ENCODE data around the gene SOS1. TPM values are rescaled to one million over a fixed set of nuclear protein-coding genes. Genes with fewer than 3 reads are reported as not detected.

The SOS1 gene
- total and polyA plus RNA-seq, 2 experiments from 2014 or later: 15.3 to 31.6 TPM

GRCh38 chr2:38978908-38979307 is 141.9 kb downstream of the SOS1 start:
- Histone ChIP-seq H3K36me3 (peaks cover 7% of the 10 kb centered on the region), H3K4me3 (no peak overlapping the region), H3K9me3 (ENCODE audit: low read depth) (no peaks in the 10 kb centered on the region), H3K27me3 (no peaks in the 10 kb centered on the region), H3K27ac (no peak overlapping the region), H3K4me1 (ENCODE audit: low read depth) (peaks cover 15% of the 10 kb centered on the region)
- TF ChIP-seq, protein P1, sequence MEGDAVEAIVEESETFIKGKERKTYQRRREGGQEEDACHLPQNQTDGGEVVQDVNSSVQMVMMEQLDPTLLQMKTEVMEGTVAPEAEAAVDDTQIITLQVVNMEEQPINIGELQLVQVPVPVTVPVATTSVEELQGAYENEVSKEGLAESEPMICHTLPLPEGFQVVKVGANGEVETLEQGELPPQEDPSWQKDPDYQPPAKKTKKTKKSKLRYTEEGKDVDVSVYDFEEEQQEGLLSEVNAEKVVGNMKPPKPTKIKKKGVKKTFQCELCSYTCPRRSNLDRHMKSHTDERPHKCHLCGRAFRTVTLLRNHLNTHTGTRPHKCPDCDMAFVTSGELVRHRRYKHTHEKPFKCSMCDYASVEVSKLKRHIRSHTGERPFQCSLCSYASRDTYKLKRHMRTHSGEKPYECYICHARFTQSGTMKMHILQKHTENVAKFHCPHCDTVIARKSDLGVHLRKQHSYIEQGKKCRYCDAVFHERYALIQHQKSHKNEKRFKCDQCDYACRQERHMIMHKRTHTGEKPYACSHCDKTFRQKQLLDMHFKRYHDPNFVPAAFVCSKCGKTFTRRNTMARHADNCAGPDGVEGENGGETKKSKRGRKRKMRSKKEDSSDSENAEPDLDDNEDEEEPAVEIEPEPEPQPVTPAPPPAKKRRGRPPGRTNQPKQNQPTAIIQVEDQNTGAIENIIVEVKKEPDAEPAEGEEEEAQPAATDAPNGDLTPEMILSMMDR (IDR thresholded peaks at IDR 0.05; ENCODE audit: low read depth, low read length): no peak
- DNase-seq (ENCODE audit: low read depth in 1 of 2, low spot score in 1 of 2): no peak

DNA sequence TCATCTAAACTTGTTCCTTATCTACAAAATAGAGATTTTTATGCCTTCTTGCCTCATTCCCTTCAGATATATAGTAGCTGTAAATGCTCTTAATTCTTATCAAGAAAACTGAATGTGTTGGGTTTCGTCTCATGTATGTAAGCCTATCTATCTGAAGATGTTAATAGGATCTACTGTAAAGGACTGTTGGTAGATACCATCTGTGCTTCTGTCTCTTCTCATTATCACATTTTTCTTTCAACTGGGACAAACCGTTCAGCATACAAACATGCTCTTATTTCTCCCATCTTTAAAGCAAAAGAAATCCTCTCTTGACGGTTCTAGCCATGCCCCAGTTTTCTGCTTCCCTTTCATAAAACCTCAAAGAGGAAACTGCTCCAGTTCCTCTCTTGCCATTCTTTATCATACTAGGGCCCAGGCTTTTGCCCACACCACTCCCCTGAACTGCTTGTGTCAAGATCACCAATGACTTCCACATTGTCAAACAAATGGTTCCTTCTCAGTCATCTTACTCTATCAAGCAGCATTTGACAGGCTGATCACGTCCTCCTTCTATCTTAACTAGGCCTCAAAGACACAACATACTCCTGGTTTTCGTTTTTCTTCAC is 142.5 kb downstream of the SOS1 start:
- no peak for DNase-seq (ENCODE audit: low read depth in 1 of 2, low spot score in 1 of 2)
- Histone ChIP-seq H3K4me3 (no peak overlapping the region), H3K36me3 (peaks cover 4% of the 10 kb centered on the region), H3K9me3 (ENCODE audit: low read depth) (no peaks in the 10 kb centered on the region), H3K27me3 (no peaks in the 10 kb centered on the region), H3K4me1 (ENCODE audit: low read depth) (peaks cover 19% of the 10 kb centered on the region), H3K27ac (no peak overlapping the region)
- TF ChIP-seq, protein P1 (IDR thresholded peaks at IDR 0.05; ENCODE audit: low read depth, low read length): no peak

- Histone ChIP-seq H3K36me3 (no peaks in the 10 kb centered on the region), H3K4me1 (ENCODE audit: low read depth) (peaks cover 31% of the 10 kb centered on the region), H3K27ac (no peak overlapping the region), H3K9me3 (ENCODE audit: low read depth) (no peaks in the 10 kb centered on the region), H3K4me3 (no peak overlapping the region), H3K27me3 (no peaks in the 10 kb centered on the region)
- no peak for DNase-seq (ENCODE audit: low read depth in 1 of 2, low spot score in 1 of 2)
- TF ChIP-seq, protein P1 (IDR thresholded peaks at IDR 0.05; ENCODE audit: low read depth, low read length): no peak
Measured at GRCh38 chr2:38977047-38977446, 143.8 kb downstream of the SOS1 start.

DNA sequence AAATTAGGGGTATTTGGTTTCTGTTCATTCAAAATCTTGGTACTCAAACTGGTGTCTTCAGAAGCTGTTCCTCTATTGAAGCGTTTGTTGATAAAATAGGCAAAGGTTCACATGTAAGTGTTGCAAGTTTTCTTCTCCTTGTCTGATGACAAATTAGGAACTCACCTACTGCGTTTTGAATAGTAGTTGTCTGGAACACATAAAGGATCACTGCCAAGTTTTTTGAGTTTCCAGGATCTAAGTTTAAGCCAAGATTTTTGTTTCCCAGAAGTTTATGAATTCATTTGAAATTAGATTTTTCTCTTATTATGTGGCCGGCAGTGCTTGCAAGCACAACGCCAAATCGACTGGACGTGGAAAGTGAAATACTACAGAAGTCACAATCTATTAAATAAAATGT is 145.8 kb downstream of the SOS1 start:
- Histone ChIP-seq H3K4me3 (no peak overlapping the region), H3K27ac (peak overlapping the region; percentile 68), H3K27me3 (no peaks in the 10 kb centered on the region), H3K9me3 (ENCODE audit: low read depth) (no peaks in the 10 kb centered on the region), H3K36me3 (no peaks in the 10 kb centered on the region), H3K4me1 (ENCODE audit: low read depth) (peaks cover 27% of the 10 kb centered on the region)
- TF ChIP-seq, protein P1 (IDR thresholded peaks at IDR 0.05; ENCODE audit: low read depth, low read length): no peak
- DNase-seq (ENCODE audit: low read depth in 1 of 2, low spot score in 1 of 2): no peak

- H3K36me3 ChIP-seq: no peaks in the 10 kb centered on the region
- H3K4me3 ChIP-seq: no peak overlapping the region
- TF ChIP-seq, protein P1 (IDR thresholded peaks at IDR 0.05; ENCODE audit: low read depth, low read length): no peak
- peaks cover 27% of the 10 kb centered on the region for H3K4me1 ChIP-seq (ENCODE audit: low read depth)
- H3K9me3 ChIP-seq (ENCODE audit: low read depth): no peaks in the 10 kb centered on the region
- no peak for DNase-seq (ENCODE audit: low read depth in 1 of 2, low spot score in 1 of 2)
- no peaks in the 10 kb centered on the region for H3K27me3 ChIP-seq
- H3K27ac ChIP-seq: peak overlapping the region; percentile 47
Measured at GRCh38 chr2:38973266-38973665, 147.6 kb downstream of the SOS1 start.

All from cardiac muscle cell (in vitro differentiated cells and primary cell).